ENCODE results near the gene ENPP6. TPM values are rescaled to one million over a fixed set of nuclear protein-coding genes. Genes with fewer than 3 reads are reported as not detected.

Gene ENPP6
- total RNA-seq, 1 donor from 2014 or later: not detected

DNA sequence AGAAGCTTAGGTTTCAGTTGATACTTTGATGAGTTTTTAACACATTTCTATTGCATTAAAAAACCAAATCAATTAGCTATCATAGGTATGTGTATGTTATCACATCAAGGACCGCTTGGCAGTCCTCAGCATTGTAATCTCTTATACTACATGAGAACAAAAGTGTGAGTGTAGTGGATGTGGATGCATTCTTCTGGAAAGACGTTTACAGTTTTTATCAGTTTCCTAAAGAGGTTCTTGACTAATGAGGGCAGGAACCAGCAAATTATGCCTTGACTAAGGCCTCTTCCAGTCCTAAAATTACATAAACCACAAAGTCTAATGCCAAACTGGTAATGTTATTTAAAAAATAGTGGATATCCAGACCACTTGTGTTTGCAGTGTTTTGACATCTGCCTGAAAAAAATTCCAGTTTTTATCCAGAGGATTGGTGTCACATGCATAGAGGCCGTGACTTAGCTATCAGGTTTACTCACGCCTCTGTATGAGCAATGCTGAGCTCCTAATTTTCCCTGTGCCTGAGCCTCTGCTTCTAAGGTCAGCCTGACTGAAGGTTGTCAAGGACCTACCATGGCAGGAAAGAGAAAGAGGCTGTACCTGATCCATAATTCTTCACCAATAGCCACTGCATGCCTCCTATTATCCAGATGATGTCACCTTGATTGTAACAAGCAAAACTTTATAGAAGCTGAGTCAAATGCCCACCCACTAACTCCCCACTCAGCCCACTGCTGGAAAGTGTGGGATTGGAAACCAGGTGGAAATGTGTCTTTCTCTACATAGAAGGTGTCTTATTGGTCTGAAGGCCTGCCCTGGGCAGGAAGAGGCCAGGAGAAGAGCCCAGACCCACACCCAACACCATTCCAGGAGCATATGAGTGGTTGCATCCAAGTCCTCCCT, 68.7 kb downstream of the ENPP6 start:
- Mint-ChIP-seq H3K27ac (no peak overlapping the region), H3K4me3 (ENCODE audit: low read depth) (no peak overlapping the region), H3K4me1 (ENCODE audit: low read depth) (no peaks in the 10 kb centered on the region), H3K27me3 (peaks cover 23% of the 10 kb centered on the region), H3K36me3 (ENCODE audit: insufficient read depth) (no peaks in the 10 kb centered on the region), H3K9me3 (ENCODE audit: low read depth) (no peaks in the 10 kb centered on the region)
- no peak for DNase-seq (ENCODE audit: low spot score, unreplicated experiment)
- TF ChIP-seq, protein P1, sequence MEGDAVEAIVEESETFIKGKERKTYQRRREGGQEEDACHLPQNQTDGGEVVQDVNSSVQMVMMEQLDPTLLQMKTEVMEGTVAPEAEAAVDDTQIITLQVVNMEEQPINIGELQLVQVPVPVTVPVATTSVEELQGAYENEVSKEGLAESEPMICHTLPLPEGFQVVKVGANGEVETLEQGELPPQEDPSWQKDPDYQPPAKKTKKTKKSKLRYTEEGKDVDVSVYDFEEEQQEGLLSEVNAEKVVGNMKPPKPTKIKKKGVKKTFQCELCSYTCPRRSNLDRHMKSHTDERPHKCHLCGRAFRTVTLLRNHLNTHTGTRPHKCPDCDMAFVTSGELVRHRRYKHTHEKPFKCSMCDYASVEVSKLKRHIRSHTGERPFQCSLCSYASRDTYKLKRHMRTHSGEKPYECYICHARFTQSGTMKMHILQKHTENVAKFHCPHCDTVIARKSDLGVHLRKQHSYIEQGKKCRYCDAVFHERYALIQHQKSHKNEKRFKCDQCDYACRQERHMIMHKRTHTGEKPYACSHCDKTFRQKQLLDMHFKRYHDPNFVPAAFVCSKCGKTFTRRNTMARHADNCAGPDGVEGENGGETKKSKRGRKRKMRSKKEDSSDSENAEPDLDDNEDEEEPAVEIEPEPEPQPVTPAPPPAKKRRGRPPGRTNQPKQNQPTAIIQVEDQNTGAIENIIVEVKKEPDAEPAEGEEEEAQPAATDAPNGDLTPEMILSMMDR (IDR thresholded peaks at IDR 0.05; ENCODE audit: unreplicated experiment): no peak

DNA sequence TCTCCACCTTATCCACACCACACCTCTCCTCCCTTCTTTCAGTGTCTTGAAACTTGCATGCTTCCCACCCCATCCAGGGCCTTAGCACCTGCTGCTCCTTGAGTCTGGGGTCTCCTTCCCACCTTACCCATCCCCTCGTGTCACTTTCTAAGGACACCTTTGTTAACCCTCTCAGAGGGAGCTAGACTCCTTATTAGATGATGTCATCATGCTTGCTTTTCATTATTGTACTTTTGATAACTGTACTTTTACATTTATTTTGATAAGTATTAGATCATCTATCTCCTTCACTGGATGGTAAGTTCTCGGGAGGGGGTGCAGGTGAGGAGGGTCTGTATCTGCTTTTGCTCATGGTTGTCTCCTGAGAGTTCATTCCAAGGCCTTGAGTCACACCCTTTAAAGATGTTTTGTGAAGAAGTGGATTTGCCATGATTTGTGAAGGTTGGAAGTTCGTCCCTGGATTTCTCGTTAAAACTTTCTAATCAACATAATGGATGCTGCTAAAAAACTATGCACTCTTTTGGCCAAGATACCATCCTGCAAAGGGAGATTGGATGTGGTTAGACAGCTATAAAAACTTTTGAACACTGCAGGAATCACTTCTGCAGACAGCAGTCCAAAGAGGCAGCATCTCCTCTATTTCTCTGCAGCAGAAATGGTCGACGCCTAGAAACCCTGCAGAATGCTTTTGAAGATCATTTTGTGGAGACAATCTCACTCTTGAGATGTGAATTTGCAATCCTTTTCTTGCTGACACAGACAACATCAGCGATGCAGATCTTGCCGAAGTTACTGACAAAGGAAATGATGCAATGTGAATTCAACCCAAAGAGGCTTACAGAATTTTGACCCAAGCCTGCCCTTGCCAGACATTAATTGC, 69.6 kb downstream of the ENPP6 start:
- no peak overlapping the region for H3K4me3 Mint-ChIP-seq (ENCODE audit: low read depth)
- no peak overlapping the region for H3K27ac Mint-ChIP-seq
- H3K27me3 Mint-ChIP-seq: peaks cover 26% of the 10 kb centered on the region
- no peaks in the 10 kb centered on the region for H3K36me3 Mint-ChIP-seq (ENCODE audit: insufficient read depth)
- TF ChIP-seq, protein P1 (IDR thresholded peaks at IDR 0.05; ENCODE audit: unreplicated experiment): no peak
- no peaks in the 10 kb centered on the region for H3K9me3 Mint-ChIP-seq (ENCODE audit: low read depth)
- H3K4me1 Mint-ChIP-seq (ENCODE audit: low read depth): no peaks in the 10 kb centered on the region
- no peak for DNase-seq (ENCODE audit: low spot score, unreplicated experiment)

DNA sequence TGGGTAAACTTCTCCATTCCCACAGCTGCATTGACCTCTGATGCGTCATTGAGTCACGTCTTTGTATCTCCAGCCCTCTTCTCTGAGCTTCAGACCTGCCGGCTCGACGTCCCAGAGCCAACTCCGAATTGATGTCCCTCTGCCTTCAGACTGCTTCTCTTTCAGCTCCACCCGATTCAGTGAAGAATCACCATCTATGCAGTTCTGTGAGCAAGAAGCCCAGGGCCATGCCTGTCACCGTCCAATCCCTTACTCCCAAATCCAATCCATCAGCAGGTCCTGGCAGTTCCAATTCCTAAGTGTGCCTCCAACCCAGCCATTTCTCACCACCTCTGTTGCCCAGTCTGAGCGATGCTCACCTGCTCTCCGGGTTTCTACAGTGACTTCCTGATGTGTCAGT, 70.7 kb downstream of the ENPP6 start:
- peaks cover 26% of the 10 kb centered on the region for H3K27me3 Mint-ChIP-seq
- no peaks in the 10 kb centered on the region for H3K36me3 Mint-ChIP-seq (ENCODE audit: insufficient read depth)
- DNase-seq (ENCODE audit: low spot score, unreplicated experiment): no peak
- H3K4me3 Mint-ChIP-seq (ENCODE audit: low read depth): no peak overlapping the region
- no peak overlapping the region for H3K27ac Mint-ChIP-seq
- TF ChIP-seq, protein P1 (IDR thresholded peaks at IDR 0.05; ENCODE audit: unreplicated experiment): no peak
- H3K4me1 Mint-ChIP-seq (ENCODE audit: low read depth): no peaks in the 10 kb centered on the region
- H3K9me3 Mint-ChIP-seq (ENCODE audit: low read depth): no peaks in the 10 kb centered on the region

DNA sequence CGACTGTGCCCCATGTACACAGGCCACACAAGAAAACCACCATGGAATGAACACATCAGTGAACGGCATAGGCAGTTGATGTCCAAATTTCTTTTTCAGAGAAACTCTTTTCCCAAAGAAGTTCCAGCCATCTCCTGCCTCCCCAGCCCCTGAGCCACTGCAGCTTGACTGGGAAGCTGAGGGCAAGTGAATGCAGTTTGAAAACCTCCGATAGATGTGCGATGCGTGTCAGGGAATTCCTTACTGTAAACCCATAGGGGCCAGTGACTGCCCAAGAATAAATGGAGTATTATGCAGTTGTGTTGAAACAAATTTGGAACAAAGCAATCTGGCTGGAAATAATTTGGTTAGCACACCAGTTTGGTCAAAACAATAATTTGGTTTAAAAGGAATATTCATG, 72.1 kb downstream of the ENPP6 start:
- no peak overlapping the region for H3K27ac Mint-ChIP-seq

More for the DNA sequence above, 72.1 kb downstream of the ENPP6 start:
- Mint-ChIP-seq H3K4me3 (ENCODE audit: low read depth) (no peak overlapping the region), H3K4me1 (ENCODE audit: low read depth) (no peaks in the 10 kb centered on the region), H3K27me3 (peaks cover 26% of the 10 kb centered on the region), H3K9me3 (ENCODE audit: low read depth) (peaks cover 3% of the 10 kb centered on the region), H3K36me3 (ENCODE audit: insufficient read depth) (no peaks in the 10 kb centered on the region)
- no peak for DNase-seq (ENCODE audit: low spot score, unreplicated experiment)
- TF ChIP-seq, protein P1 (IDR thresholded peaks at IDR 0.05; ENCODE audit: unreplicated experiment): no peak

Measured in progenitor cell of endocrine pancreas (in vitro differentiated cells).